ENCODE results near the gene PLPP3.

The PLPP3 gene

DNA sequence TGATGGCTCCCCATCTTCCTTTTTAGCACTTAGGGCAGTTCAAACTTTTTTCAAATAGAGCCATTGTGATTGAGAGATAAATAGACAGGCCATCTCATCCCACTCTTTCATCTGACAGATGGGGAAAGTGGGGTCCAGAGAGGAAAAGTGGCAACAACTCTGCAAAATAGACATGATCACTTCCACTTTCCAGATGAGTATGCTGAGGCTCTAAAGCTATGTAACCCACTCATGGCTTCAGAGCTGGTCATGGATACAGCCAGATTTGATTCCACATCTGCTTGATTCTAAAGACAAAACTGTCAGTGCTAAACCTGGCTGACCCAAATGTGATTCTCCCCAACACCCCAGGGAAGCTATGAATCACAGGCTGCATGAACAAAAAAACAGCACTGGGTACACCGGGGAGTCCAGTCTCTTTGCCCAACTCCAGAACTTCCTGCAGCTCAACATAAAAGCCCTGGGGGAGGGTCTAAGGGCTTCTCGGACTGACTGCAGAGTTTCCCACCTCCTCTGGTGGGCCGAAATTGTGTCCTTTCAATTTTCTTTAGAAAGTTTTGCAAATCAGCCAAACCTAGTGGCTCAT lies 59.3 kb downstream of the PLPP3 start:
- peak in 1 of 14 donors; percentile 25 for DNase-seq

- no peak for DNase-seq
Measured at GRCh38 chr1:56517404-56518130, 61.8 kb downstream of the PLPP3 start.

DNA sequence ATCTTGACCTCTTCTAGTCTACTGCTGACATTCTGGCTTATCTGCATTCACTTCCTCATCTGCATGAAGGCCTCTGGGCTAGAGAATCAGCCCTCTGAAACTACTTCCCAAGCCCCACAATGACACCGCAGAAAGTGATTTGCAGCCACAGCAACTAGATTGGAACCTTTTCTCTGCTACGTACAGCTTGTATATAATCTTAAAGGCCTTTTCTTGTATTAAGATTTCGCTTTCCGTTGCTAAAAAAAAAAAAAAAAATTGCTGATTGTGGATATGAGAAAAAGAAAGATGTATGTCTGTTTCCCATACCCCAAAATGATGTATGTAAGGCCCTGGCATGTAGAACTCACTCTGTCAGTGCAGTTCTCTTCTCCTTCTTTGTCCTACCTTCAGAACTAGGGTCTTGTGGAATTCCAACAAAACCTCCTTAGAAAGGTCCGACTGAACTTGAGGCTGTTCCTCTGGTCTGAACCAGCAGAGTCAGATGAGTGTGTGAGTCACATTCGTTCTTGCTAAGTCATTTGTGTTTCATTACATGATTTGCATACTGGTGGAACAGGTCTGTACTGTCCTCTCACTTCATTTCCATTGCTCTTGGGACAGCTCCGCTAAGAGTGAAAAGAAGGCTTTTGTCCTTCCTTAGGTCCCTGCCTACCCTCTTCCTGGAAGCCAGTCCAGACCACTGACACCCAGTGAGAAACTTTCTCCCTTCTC lies 62.7 kb downstream of the PLPP3 start:
- DNase-seq, result peak in 3 of 14 donors; percentile 12 to 41 (median 26)

DNA sequence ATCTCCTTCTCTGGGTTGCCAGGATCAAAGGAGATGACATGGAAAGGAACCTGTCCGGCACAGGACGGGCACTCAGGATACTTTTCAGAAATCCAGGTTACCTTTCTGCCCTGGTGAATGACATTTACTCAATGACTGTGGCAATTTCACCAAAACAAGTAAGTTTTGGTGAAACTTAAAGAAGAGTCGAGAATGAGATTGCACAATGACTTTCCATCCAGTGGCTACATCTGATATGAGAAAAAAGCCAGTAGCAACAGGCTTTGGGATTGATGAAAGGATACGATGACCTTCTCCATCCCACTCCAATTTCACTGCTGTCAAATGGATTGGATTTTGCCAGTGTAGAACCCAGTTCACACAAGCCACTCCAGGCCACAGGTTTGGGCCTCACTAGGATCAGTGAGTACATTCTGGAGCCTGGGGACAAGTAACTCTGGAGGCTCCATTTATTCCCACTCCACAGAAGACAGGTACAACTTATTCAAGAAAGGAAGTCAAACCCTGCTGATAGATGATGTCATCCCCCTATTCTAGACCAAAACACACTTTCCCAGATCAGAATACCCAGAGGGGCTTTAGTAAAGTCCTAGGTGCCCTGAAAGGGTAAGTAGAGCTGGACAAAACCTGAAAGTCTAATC lies 63.3 kb downstream of the PLPP3 start:
- DNase-seq, result no peak

- no peak for DNase-seq
Measured at GRCh38 chr1:56512724-56513494, 66.5 kb downstream of the PLPP3 start.

DNA sequence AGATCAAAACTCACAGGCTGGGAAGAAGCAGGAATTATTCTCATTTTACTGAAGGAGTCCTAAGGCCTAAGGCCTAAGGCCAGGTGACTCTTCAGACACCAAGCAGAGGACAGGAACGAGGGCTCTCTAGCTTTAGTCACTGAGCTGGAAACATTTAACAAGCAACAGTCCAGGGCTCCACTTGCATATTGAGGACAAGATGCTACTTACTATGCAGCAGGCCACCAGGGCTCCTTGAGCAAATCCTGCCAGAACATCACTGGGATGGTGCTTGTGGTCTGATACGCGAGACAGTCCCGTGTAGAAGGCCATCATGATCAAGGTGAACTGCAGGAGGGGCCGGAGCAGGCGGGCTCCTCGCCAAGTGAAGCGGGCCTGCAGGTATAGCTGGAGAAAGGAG lies 67.6 kb downstream of the PLPP3 start:
- DNase-seq, result no peak

DNA sequence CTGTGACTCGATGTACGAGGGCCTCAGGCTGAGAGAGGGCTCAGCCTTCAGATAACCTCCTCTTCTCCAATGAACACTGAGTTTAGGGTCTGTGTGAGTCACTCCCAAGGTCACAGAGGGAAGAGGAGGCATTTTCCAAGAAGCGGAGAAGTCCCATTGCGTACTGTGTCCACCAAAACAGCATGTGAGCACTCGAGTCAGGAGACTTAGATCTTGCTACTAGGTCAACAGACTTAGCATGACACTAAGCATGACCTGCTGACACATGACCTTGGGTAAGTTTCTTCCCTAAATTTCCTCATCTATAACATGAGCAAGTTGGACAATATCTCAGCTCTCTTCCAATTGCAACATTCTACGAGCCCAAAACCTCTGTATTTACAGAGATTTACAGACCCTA lies 68.0 kb downstream of the PLPP3 start:
- DNase-seq, result no peak

GRCh38 chr1:56510642-56511021 lies 68.7 kb downstream of the PLPP3 start:
- no peak for DNase-seq

DNA sequence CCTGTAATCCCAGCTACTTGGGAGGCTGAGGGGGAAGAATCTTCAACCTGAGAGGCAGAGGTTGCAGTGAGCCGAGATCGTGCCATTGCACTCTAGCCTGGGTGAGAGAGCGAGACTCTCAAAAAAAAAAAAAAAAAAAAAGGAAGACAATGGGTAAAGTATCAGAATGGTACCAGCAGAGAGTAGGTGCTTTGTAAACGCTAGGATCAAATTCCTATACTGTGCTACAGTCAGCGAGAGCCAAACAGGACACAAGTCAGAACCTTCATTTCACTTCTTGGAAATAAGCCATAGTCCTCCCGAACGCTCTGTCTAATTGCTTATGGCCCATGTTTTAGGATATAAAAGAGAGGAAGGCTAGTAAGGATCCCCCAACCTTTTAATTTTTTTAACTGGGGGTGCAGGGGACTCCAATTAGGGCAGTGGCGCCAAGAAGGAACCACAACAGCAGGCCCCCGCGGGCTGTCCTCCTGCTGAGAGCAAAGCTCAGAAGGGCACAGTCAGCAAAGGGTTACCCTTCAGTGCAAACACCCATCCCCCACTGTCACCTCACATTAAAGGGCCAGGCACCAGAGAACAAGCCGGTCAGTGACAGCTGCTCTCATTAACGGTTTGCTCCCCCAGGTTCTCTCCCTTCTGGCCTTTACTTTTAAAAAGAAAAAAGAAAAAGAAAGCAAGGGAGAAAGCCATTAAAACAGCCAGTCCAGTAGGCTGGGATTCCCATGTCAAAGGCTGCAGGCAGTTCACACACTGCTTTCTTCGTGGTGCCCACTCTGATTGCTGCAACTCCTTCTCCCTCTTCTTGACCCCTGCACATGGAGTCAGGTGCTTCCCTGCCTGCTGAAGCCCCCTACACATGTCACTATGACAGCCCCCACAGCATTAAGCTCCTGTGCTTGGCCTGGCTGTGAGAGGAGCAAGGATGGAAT lies 69.4 kb downstream of the PLPP3 start:
- peak in 1 of 14 donors; percentile 15 for DNase-seq

DNA sequence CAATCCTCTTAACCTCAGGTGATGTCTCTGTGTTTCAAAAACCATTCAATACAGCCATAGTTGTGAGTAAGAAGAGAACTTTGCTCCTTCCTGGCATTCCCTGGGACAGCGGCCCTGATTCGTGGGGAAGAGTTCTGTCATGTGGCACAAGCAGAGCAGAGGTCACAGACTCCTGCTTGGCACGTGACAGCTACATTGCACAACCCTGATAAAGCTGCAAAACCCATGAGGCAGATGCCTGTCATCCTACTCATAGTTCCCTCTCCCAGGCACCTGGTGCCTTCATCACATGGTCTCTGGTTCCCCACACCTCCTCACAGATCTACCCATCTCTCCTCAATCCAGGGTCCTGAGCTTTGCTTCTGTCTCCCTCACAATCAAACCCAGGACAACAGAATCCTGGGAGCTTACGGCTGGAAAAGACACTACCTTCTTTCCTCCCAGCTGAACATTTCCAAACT lies 70.8 kb downstream of the PLPP3 start:
- DNase-seq, result peak in 1 of 14 donors; percentile 18

GRCh38 chr1:56507925-56508522 lies 71.3 kb downstream of the PLPP3 start:
- no peak for DNase-seq

GRCh38 chr1:56506951-56507491 lies 72.3 kb downstream of the PLPP3 start:
- no peak for DNase-seq

DNA sequence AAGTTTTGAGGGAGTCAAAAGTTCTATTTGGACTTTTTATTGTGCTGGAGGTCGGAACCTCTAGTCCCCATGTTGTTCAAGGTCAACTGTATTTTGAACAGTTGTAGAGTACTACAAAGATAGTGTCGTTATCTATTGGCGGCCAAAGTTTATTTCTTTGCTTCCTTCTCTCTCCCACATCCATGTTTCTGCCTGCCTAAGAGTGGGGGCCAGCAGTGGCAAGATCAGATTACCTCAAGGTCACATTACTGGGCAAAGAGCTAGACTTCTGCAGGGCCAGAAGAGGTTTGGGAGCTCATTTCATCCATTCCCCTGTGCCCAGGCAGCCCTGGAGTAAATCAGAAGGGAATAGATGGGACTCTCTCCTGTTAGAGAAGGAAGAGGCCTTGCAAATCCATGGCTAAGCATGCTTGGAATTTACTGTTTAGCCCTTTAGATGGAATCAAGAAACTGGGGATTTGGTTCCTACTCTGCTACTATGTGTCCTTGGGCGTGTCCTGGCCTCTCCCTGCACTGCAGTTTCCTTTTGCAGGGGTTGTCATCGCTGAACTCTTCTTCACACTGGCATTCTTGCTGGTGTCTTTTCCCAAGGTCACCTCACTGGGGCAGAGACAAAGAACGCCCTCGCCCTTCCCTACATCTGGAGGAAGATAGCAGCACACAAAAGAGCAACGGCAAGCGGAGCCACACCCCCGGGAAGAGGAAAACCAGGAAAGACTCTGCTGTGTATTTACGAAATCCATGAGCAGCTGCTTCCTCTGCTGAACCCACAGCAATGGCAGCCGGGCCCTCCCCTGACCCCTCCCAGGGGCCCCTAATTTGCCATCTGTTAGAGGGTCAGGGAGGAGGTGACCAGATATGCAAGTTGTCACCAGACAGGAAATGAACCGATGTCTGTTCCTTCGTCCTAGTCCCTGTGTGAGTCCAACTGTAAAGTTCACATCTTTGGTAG lies 73.3 kb downstream of the PLPP3 start:
- DNase-seq, result no peak

GRCh38 chr1:56502700-56503245 lies 76.6 kb downstream of the PLPP3 start:
- DNase-seq, result no peak

DNA sequence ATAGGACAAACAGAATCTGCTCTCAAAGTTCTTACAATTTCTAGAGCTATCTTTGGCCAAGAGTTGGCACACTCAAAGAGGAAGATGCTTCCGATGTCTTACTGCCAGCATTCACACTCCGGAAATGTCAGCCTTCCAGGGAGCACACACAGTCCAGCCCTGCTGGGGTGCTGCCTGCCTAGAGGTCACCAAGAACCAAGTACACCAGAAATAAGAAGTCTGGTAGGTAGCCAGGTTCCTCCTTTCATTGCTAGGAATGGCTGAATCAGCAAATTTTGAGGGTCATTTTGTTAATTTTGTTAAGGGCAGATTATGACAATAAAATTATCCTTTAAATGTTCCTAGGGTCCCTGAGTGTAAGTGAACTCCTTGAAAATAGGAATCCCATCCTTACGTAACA lies 77.5 kb downstream of the PLPP3 start:
- DNase-seq, result no peak

DNA sequence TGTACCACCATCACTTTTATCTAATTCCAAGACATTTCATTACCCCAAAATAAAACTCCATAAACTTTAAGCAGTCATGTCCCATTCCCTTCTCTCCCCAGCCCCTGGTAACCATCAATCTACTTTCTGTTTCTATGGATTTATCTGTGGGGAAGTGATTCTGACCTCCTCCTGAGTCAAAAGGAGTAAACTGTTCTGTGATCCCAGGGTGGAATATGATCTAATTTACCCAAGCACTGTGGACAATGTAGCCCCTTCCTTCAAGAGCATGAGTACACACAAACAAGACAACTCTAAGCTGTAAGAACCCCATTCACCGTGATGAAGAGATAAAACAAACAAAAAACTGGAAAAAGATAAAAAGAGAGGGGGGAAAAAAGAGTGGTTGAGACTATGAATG lies 77.9 kb downstream of the PLPP3 start:
- no peak for DNase-seq

- DNase-seq, result no peak
Measured at GRCh38 chr1:56496821-56497772, 82.3 kb downstream of the PLPP3 start.

DNA sequence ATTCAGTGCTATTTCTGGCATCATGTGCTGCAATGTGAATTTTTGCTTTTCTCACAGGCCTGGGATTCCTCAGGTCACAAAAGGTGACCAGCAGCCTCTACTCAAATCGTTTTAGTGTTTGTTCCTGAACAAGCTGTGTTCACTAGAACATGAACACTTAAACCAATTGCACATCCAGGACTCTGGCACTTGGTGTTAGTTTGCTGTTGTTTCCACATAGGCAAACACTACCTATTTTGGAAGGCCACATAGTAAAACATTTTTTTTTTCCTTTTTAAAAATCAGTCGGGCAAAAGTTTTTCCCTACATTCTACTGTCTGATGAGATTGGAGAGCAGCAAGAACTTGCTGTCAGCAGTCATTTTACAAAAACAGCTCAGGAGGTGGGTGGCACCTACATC lies 83.2 kb downstream of the PLPP3 start:
- no peak for DNase-seq

All from C1 segment of cervical spinal cord (tissue), 14 donors.